Ecto neural progenitor cell (in vitro differentiated cells): Measurements from ENCODE around the gene SMAD2.
"Not testable (repeated sequence)": the region's sequence is repeated elsewhere in the genome, so short reads cannot be mapped to it uniquely, and the experiment has no call there.

ENCODE experiments used
- DNase-seq: peaks from one replicate; pipeline ENCODE4 v3.0.0-alpha.2; 2018; ENCODE audit warnings: low spot score

Gene SMAD2

GRCh38 chr18:47842836-47843235 is 87.6 kb downstream of the SMAD2 start:
- DNase-seq, result no peak

- no peak for DNase-seq
These were observed 92.1 kb downstream of the SMAD2 start for GRCh38 chr18:47838396-47838795.

- DNase-seq, result no peak
These were observed 98.1 kb downstream of the SMAD2 start for GRCh38 chr18:47832348-47832747.

- no peak for DNase-seq
These were observed 99.1 kb downstream of the SMAD2 start for GRCh38 chr18:47831351-47831750.

GRCh38 chr18:47830772-47831171 is 99.7 kb downstream of the SMAD2 start:
- DNase-seq, result no peak

GRCh38 chr18:47829831-47830230 is 100.6 kb downstream of the SMAD2 start:
- DNase-seq, result no peak

GRCh38 chr18:47828031-47828430 is 102.4 kb downstream of the SMAD2 start:
- DNase-seq, result not testable (repeated sequence)

- no peak for DNase-seq
These were observed 104.0 kb downstream of the SMAD2 start for GRCh38 chr18:47826157-47827074.

GRCh38 chr18:47821314-47821713 is 109.1 kb downstream of the SMAD2 start:
- no peak for DNase-seq

GRCh38 chr18:47817795-47818077 is 112.7 kb downstream of the SMAD2 start:
- no peak for DNase-seq

- no peak for DNase-seq
These were observed 113.3 kb downstream of the SMAD2 start for GRCh38 chr18:47817017-47817794.

- DNase-seq, result no peak
These were observed 114.8 kb downstream of the SMAD2 start for GRCh38 chr18:47815486-47816270.

- DNase-seq, result no peak
These were observed 121.0 kb downstream of the SMAD2 start for GRCh38 chr18:47809420-47809819.

GRCh38 chr18:47802802-47803201 is 127.7 kb downstream of the SMAD2 start:
- no peak for DNase-seq

- DNase-seq, result no peak
These were observed 128.6 kb downstream of the SMAD2 start for GRCh38 chr18:47801817-47802216.

- DNase-seq, result no peak
These were observed 129.7 kb downstream of the SMAD2 start for GRCh38 chr18:47800756-47801155.

- DNase-seq, result no peak
These were observed 130.2 kb downstream of the SMAD2 start for GRCh38 chr18:47800248-47800647.

GRCh38 chr18:47799376-47799775 is 131.1 kb downstream of the SMAD2 start:
- no peak for DNase-seq

GRCh38 chr18:47798366-47798765 is 132.1 kb downstream of the SMAD2 start:
- no peak for DNase-seq

- no peak for DNase-seq
These were observed 133.3 kb downstream of the SMAD2 start for GRCh38 chr18:47797126-47797525.

GRCh38 chr18:47795434-47795814 is 135.0 kb downstream of the SMAD2 start:
- DNase-seq, result no peak

- DNase-seq, result no peak
These were observed 135.6 kb downstream of the SMAD2 start for GRCh38 chr18:47794725-47795433.
